NOMO-1 (cell line): ENCODE results near the gene FGA.

ENCODE experiments used
- DNase-seq, 2 experiments: peaks; one replicate each; lab custom pipeline; 2025; ENCODE audit not compliant: unreplicated experiment in 2 of 2; lab: John Stamatoyannopoulos, UW

FGA gene

GRCh38 chr4:154545689-154546088 is 44.9 kb downstream of the FGA start:
- no peak for DNase-seq

- DNase-seq = no peak
Measured at GRCh38 chr4:154542271-154542879, 48.2 kb downstream of the FGA start.
